ENCODE data around the gene ZNF396. TPM values are rescaled to one million over a fixed set of nuclear protein-coding genes. Genes with fewer than 3 reads are reported as not detected.

The ZNF396 gene
- total RNA-seq, 1 donor from 2014 or later: 0.70 TPM

Other genes with a start within 250 kb of the ZNF396 start
- 15.5 TPM for gene ZNF397, start 136.3 kb downstream of the ZNF396 start, total RNA-seq
- 9.5 TPM for gene ZSCAN30, start 87.1 kb downstream of the ZNF396 start, total RNA-seq
- gene ZNF24, start 32.9 kb downstream of the ZNF396 start, total RNA-seq: 50.2 TPM
- 21.3 TPM for gene INO80C, start 120.6 kb upstream of the ZNF396 start, total RNA-seq
- gene GALNT1, start 204.4 kb upstream of the ZNF396 start, total RNA-seq: 53.2 TPM